Chondrocyte (in vitro differentiated cells): Measurements from ENCODE around the gene MMP14. TPM values are rescaled to one million over a fixed set of nuclear protein-coding genes. Genes with fewer than 3 reads are reported as not detected.

Experiments
- DNase-seq: peaks from one replicate; pipeline ENCODE4 v3.0.0; 2021; ENCODE audit warnings: mixed read lengths, low spot score
- H3K27ac Mint-ChIP-seq: one replicate; pipeline ENCODE4 v1.8.0; 2021; ENCODE audit warnings: mild to moderate bottlenecking, moderate library complexity, mixed read lengths; ENCODE audit not compliant: unreplicated experiment
- H3K27me3 Mint-ChIP-seq: 2 replicates; pipeline ENCODE4 v1.8.0; 2021; ENCODE audit warnings: low read depth, mixed read lengths
- H3K36me3 Mint-ChIP-seq: 2 replicates; pipeline ENCODE4 v1.8.0; 2021; ENCODE audit warnings: low read depth, mixed read lengths
- H3K4me1 Mint-ChIP-seq: 2 replicates; pipeline ENCODE4 v1.8.0; 2021; ENCODE audit warnings: low read depth, mild to moderate bottlenecking, mixed read lengths
- H3K4me3 Mint-ChIP-seq: one replicate; pipeline ENCODE4 v1.8.0; 2021; ENCODE audit warnings: mild to moderate bottlenecking, moderate library complexity, mixed read lengths; ENCODE audit not compliant: unreplicated experiment
- H3K9me3 Mint-ChIP-seq: 2 replicates; pipeline ENCODE4 v1.8.0; 2021; ENCODE audit warnings: low read depth, mixed read lengths
- total RNA-seq: library from RNA; stranded (reverse); gene quantifications from 3 replicates; pipeline ENCODE4 v1.2.1, GENCODE V29; 2021
- TF ChIP-seq, protein P1 (sequence below): fragments of 200-600 bp; sonication (generic); IDR thresholded peaks from 2 replicates; pipeline ENCODE4 v1.5.0; 2021; ENCODE audit warnings: antibody characterized with exemption, mild to moderate bottlenecking, moderate library complexity

Gene MMP14
- total RNA-seq, 1 donor from 2014 or later, result 987 TPM

DNA sequence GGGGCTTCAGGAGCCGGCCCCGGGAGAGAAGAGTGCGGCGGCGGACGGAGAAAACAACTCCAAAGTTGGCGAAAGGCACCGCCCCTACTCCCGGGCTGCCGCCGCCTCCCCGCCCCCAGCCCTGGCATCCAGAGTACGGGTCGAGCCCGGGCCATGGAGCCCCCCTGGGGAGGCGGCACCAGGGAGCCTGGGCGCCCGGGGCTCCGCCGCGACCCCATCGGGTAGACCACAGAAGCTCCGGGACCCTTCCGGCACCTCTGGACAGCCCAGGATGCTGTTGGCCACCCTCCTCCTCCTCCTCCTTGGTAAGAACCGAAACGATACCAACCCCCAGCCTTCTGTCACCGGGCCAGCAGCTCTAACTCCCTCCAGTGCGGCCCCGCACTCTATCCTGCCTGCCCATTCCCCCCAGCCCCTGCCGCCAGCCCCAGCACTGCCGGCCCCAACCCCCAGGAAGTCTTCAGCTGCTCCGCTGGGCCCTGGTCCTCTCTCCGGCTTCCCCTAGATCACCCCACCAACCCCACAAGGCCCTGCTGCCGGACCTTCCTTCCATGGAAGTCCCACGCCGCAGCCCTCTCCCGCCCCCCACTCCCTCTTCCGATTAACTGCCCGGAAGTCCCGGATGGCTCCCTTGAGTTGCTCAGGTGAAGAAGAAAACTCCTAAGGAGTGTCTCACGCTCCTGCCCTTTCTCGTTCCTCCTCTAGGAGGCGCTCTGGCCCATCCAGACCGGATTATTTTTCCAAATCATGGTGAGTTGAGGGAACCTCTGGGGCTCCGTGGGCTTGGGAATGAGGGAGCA lies 35.8 kb downstream of the MMP14 start:
- H3K4me3 Mint-ChIP-seq, result peak overlapping the region; percentile 87
- no peak for DNase-seq
- H3K4me1 Mint-ChIP-seq, result peaks cover 25% of the 10 kb centered on the region
- H3K27ac Mint-ChIP-seq, result peak overlapping the region; percentile 94
- H3K9me3 Mint-ChIP-seq, result no peaks in the 10 kb centered on the region
- peaks cover 20% of the 10 kb centered on the region for H3K36me3 Mint-ChIP-seq
- no peaks in the 10 kb centered on the region for H3K27me3 Mint-ChIP-seq
- TF ChIP-seq, protein P1, sequence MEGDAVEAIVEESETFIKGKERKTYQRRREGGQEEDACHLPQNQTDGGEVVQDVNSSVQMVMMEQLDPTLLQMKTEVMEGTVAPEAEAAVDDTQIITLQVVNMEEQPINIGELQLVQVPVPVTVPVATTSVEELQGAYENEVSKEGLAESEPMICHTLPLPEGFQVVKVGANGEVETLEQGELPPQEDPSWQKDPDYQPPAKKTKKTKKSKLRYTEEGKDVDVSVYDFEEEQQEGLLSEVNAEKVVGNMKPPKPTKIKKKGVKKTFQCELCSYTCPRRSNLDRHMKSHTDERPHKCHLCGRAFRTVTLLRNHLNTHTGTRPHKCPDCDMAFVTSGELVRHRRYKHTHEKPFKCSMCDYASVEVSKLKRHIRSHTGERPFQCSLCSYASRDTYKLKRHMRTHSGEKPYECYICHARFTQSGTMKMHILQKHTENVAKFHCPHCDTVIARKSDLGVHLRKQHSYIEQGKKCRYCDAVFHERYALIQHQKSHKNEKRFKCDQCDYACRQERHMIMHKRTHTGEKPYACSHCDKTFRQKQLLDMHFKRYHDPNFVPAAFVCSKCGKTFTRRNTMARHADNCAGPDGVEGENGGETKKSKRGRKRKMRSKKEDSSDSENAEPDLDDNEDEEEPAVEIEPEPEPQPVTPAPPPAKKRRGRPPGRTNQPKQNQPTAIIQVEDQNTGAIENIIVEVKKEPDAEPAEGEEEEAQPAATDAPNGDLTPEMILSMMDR, result peak; percentile 94

DNA sequence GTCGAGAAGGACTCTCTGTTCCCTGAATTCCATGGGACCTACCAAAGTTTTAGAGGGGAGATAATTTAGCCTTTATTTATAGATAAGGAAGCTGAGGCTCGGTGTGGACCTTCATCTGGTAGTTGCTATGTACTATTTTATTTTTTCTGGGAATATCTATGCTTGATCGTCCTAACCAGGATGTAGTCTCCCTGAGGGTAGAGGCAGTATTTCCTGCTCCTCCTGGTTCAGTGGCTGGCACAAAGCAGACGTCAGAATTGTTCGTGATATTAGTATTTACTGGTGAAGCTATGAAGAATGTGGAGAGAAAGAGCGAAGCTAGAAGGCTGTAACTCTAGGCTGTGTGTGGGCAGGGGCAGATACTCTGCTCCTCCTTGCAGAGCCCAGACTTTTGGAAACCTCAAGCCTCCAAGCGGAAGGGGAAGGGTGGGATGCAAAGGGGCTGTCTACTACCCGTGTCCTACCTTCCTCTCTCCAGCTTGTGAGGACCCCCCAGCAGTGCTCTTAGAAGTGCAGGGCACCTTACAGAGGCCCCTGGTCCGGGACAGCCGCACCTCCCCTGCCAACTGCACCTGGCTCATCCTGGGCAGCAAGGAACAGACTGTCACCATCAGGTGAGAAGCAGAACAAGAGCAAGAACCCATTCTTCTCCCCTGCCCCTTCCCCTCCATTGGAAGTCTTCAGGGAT lies 36.6 kb downstream of the MMP14 start:
- Mint-ChIP-seq H3K27ac (peak overlapping the region; percentile 94), H3K9me3 (no peaks in the 10 kb centered on the region), H3K27me3 (no peaks in the 10 kb centered on the region), H3K4me3 (peak overlapping the region; percentile 87), H3K4me1 (peaks cover 25% of the 10 kb centered on the region), H3K36me3 (peaks cover 25% of the 10 kb centered on the region)
- no peak for DNase-seq
- TF ChIP-seq, protein P1, result peak; percentile 58

DNA sequence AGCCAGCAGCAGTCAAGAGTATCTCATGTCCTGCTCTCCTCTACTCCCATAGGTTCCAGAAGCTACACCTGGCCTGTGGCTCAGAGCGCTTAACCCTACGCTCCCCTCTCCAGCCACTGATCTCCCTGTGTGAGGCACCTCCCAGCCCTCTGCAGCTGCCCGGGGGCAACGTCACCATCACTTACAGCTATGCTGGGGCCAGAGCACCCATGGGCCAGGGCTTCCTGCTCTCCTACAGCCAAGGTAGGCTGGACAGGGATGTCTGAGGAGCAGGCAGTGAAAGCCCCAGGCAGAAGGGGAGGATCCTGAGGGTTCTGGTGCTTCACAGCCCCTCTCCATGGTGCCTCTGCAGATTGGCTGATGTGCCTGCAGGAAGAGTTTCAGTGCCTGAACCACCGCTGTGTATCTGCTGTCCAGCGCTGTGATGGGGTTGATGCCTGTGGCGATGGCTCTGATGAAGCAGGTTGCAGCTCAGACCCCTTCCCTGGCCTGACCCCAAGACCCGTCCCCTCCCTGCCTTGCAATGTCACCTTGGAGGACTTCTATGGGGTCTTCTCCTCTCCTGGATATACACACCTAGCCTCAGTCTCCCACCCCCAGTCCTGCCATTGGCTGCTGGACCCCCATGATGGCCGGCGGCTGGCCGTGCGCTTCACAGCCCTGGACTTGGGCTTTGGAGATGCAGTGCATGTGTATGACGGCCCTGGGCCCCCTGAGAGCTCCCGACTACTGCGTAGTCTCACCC lies 38.8 kb downstream of the MMP14 start:
- DNase-seq, result no peak
- Mint-ChIP-seq H3K4me1 (peaks cover 25% of the 10 kb centered on the region), H3K36me3 (peaks cover 37% of the 10 kb centered on the region), H3K4me3 (no peak overlapping the region), H3K9me3 (no peaks in the 10 kb centered on the region), H3K27ac (no peak overlapping the region), H3K27me3 (no peaks in the 10 kb centered on the region)
- TF ChIP-seq, protein P1, result no peak

DNA sequence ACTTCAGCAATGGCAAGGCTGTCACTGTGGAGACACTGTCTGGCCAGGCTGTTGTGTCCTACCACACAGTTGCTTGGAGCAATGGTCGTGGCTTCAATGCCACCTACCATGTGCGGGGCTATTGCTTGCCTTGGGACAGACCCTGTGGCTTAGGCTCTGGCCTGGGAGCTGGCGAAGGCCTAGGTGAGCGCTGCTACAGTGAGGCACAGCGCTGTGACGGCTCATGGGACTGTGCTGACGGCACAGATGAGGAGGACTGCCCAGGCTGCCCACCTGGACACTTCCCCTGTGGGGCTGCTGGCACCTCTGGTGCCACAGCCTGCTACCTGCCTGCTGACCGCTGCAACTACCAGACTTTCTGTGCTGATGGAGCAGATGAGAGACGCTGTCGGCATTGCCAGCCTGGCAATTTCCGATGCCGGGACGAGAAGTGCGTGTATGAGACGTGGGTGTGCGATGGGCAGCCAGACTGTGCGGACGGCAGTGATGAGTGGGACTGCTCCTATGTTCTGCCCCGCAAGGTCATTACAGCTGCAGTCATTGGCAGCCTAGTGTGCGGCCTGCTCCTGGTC lies 39.4 kb downstream of the MMP14 start:
- peaks cover 37% of the 10 kb centered on the region for H3K36me3 Mint-ChIP-seq
- peaks cover 19% of the 10 kb centered on the region for H3K4me1 Mint-ChIP-seq
- no peak for DNase-seq
- H3K4me3 Mint-ChIP-seq, result no peak overlapping the region
- TF ChIP-seq, protein P1, result no peak
- no peaks in the 10 kb centered on the region for H3K9me3 Mint-ChIP-seq
- H3K27me3 Mint-ChIP-seq, result no peaks in the 10 kb centered on the region
- H3K27ac Mint-ChIP-seq, result no peak overlapping the region
